HFFc6 (cell line): ENCODE data around the gene RGS19. TPM values are rescaled to one million over a fixed set of nuclear protein-coding genes. Genes with fewer than 3 reads are reported as not detected.

Source experiments
- DNase-seq: peaks from one replicate; pipeline ENCODE4 v3.0.0-alpha.2; 2018
- H3K27ac Mint-ChIP-seq: 2 replicates; pipeline ENCODE4 v1.8.0; 2020; ENCODE audit warnings: mild to moderate bottlenecking, mixed read lengths
- H3K27me3 Mint-ChIP-seq: 2 replicates; pipeline ENCODE4 v1.8.0; 2021; ENCODE audit warnings: mild to moderate bottlenecking, moderate library complexity, mixed read lengths; ENCODE audit not compliant: insufficient read depth
- H3K36me3 Mint-ChIP-seq: 2 replicates; pipeline ENCODE4 v1.8.0; 2021; ENCODE audit warnings: low read depth, mixed read lengths
- H3K4me1 Mint-ChIP-seq: 2 replicates; pipeline ENCODE4 v1.8.0; 2020; ENCODE audit warnings: low read depth, mixed read lengths
- H3K4me3 Mint-ChIP-seq: 2 replicates; pipeline ENCODE4 v1.8.0; 2020; ENCODE audit warnings: mild to moderate bottlenecking, moderate library complexity, mixed read lengths
- H3K9me3 Mint-ChIP-seq: 2 replicates; pipeline ENCODE4 v1.8.0; 2020; ENCODE audit warnings: mild to moderate bottlenecking, mixed read lengths
- total RNA-seq, 6 experiments: library from RNA; stranded (reverse); fragmentation: NEBNext Ultra II Directional; extraction: Animal tissue kit (Norgen Biotek cat#: 25700); gene quantifications; 2 replicates in 1 of 6; 3 replicates in 5 of 6; pipeline ENCODE4 v1.2.3, GENCODE V29; 2021
- TF ChIP-seq, protein P1 (sequence below): fragments of 200-600 bp; sonication (generic); IDR thresholded peaks from 2 replicates; pipeline ENCODE4 v1.5.0; 2021; ENCODE audit warnings: antibody characterized with exemption, mild to moderate bottlenecking

The RGS19 gene
- total RNA-seq, 6 experiments from 2014 or later: 11.0 to 16.3 (median 12.9) TPM

DNA sequence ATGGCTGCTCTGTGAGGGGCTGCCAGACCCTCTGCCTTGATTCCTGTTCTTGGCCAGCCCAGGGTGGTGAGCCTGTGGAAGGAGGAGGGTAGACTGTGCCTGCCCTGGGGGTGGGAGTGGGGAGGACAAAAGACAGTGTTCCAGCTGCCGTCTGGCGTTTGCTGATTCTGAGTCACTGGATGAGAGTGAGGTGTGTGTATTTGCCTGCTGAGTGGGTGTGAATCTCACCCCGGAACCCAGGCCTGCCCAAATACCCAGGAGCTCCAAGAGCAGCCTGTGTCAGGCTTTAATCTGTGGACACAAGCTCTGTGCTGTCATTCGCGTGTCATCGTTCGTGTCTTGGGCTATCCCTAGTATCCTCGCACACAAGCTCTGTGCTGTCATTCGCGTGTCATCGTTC is 7.5 kb upstream of the RGS19 start:
- Mint-ChIP-seq H3K9me3 (no peaks in the 10 kb centered on the region), H3K27ac (no peak overlapping the region), H3K27me3 (peaks cover 31% of the 10 kb centered on the region), H3K36me3 (no peaks in the 10 kb centered on the region), H3K4me1 (no peaks in the 10 kb centered on the region), H3K4me3 (no peak overlapping the region)
- TF ChIP-seq, protein P1, sequence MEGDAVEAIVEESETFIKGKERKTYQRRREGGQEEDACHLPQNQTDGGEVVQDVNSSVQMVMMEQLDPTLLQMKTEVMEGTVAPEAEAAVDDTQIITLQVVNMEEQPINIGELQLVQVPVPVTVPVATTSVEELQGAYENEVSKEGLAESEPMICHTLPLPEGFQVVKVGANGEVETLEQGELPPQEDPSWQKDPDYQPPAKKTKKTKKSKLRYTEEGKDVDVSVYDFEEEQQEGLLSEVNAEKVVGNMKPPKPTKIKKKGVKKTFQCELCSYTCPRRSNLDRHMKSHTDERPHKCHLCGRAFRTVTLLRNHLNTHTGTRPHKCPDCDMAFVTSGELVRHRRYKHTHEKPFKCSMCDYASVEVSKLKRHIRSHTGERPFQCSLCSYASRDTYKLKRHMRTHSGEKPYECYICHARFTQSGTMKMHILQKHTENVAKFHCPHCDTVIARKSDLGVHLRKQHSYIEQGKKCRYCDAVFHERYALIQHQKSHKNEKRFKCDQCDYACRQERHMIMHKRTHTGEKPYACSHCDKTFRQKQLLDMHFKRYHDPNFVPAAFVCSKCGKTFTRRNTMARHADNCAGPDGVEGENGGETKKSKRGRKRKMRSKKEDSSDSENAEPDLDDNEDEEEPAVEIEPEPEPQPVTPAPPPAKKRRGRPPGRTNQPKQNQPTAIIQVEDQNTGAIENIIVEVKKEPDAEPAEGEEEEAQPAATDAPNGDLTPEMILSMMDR: no peak
- DNase-seq: no peak

DNA sequence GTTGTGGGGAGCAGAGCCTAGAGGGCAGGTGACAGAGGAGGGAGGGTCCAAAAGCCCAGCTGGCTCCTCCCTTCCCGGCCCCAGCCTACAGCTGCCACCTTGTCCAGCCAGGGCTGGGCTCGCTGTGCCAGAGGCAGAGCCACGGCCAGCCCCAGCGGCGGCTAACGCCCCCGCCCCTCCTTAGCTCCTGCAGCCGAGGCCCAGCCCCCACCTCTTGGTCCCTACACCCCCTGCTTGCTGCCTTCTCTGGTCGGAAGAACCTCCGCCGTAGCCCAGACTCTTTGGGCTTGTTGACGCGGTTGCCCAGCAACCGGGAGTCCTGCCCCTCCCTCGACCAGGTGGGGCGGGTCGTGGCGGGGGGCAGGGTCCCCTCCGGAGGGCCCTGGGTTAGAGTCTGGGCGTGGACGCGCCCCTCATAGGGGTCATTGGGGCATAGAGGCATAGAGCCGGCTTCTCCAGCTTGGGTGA is 5.4 kb upstream of the RGS19 start:
- Mint-ChIP-seq H3K4me3 (no peak overlapping the region; the same call in 1 of the 2 replicates), H3K9me3 (no peaks in the 10 kb centered on the region), H3K4me1 (no peaks in the 10 kb centered on the region), H3K27me3 (peaks cover 34% of the 10 kb centered on the region), H3K27ac (no peak overlapping the region), H3K36me3 (no peaks in the 10 kb centered on the region)
- DNase-seq: no peak
- TF ChIP-seq, protein P1: no peak

DNA sequence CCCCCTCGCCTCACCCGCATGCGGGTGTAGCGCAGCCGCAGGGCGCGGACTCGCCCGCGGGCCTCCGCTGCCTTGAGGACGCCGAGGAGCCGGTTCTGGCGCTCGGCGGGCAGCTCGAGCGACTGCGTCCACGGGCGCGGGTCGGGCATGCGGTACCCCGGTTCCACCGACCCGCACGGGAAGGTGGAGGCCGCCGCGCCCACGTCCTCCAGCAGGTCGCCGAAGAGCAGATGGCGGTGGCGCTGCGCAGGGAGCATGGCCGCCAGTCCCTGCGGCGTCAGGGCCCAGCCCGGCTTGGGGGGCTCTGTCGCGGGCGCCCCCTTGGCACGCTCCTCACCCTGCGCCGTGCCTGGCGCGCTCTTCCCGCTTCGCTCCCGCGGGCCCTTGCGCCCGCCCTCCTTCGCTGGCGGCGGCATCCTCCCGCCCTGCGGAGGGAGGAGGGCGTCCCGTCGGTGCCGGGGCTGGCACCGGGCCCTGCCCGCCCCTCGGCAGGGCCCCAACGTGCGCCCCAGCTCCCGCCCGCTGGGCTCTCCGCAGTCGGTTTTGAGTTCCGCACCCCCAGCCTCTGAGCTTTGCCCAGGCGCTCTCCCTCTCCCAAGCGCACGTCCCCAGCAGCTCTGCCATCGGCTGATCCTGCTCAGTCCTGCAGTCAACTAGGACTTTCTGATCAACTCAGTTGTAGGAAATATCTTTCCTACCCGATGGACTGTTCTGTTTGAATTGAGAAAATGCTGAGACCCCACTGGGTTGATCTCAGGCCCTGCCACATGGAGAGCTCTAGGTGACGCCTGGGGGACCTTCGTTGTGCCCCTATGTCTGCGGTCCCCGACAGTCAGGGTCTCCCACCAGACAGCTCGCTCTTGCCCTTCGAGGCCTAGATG is 4.7 kb upstream of the RGS19 start, which contains the start of gene LKAAEAR1:
Gene LKAAEAR1, minus strand, starts transcription at position 595 of the 881 bp plus-strand sequence. Its CDS starts 179 bp downstream, at position 416.
- peaks cover 34% of the 10 kb centered on the region for H3K27me3 Mint-ChIP-seq
- H3K27ac Mint-ChIP-seq: no peak within 1 kb of the TSS
- DNase-seq: no peak
- no peaks in the 10 kb centered on the region for H3K36me3 Mint-ChIP-seq
- peak within 1 kb of the TSS; percentile 73 for H3K4me3 Mint-ChIP-seq
- TF ChIP-seq, protein P1: no peak; the same call in 1 of the 2 replicates
- peaks cover 2% of the 10 kb centered on the region; the same call in 1 of the 2 replicates for H3K4me1 Mint-ChIP-seq
- H3K9me3 Mint-ChIP-seq: no peaks in the 10 kb centered on the region

DNA sequence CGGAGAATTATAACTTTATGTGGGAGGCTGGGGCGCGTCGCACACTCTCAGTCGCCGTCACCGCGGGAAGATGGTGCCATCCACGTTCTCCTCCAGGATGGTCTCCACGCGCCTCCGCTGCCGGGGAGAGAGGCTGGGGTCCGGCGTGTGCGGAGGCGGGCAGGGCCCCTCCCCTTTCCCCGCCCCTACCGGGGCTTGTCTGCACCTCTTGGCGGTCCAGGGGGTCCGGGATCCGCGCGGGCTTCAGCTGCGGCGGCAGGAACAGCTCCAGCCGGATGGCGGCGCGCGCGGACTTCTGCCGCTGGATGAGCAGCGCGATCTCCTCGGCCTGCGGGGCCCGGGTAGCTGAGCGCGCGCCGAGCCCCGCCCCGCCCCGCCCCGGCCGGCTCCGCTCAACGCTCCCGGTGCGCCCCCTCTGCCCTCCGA is 4.1 kb upstream of the RGS19 start:
- Mint-ChIP-seq H3K27ac (no peak overlapping the region), H3K36me3 (no peaks in the 10 kb centered on the region), H3K27me3 (peaks cover 29% of the 10 kb centered on the region), H3K4me1 (peaks cover 8% of the 10 kb centered on the region; the same call in 1 of the 2 replicates), H3K9me3 (no peaks in the 10 kb centered on the region), H3K4me3 (peak overlapping the region; percentile 51; the same call in 1 of the 2 replicates)
- TF ChIP-seq, protein P1: peak; percentile 74
- no peak for DNase-seq

DNA sequence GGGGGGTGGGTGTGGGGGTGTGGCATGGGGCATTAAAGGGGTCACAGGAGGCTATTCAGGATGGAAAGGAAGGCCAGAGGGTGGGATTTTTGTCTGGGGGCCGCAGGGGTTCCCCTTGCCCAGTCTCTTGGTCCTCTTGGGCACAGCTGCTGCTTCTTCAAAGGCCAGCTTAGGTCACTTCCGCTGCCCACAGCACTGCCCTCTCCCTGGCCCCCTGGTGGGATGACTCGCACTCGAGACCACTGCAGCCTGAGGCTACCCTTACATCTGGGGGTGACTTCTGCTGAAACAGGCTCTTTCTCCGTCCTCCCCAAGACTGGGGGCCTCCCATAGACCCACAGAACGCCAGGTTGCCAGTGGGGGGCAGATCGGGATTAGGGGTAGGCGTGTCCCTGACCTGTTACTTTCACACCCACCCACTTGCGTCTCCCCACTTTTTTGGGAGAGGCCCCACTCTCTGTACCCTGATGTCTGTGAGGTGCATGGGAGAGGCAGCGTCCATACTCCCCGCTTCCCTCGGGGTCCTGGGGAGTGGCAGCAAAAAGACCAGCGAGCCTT is 3.6 kb upstream of the RGS19 start:
- peaks cover 8% of the 10 kb centered on the region; the same call in 1 of the 2 replicates for H3K4me1 Mint-ChIP-seq
- TF ChIP-seq, protein P1: no peak
- no peak for DNase-seq
- H3K27ac Mint-ChIP-seq: no peak overlapping the region
- no peaks in the 10 kb centered on the region for H3K9me3 Mint-ChIP-seq
- no peaks in the 10 kb centered on the region for H3K36me3 Mint-ChIP-seq
- H3K27me3 Mint-ChIP-seq: peaks cover 25% of the 10 kb centered on the region
- peak overlapping the region; percentile 51; the same call in 1 of the 2 replicates for H3K4me3 Mint-ChIP-seq
